ENCODE measurements around the gene TRUB1. TPM values are rescaled to one million over a fixed set of nuclear protein-coding genes. Genes with fewer than 3 reads are reported as not detected.

TRUB1 gene
- total RNA-seq, 2 experiments from 2014 or later = 18.7 to 25.1 TPM

DNA sequence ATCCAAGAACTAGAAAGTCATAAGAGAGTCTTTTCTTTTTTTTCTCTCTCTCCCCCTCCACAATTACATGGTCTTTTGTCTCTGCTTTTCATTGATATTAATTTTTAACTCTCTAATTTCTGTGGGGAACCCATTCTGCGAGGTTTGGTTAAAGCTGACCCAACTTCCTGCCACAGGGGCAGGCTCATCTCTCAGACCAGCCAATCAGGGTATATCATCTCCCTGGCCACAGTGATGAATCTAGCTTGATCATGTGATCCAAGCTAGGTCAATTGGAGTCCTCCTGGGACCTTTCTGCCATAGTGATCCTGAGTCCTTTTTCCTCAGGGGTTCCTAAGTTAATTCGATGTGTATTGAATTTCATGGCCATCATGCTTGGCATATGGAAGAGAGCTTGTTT is 38.0 kb upstream of the TRUB1 start:
- no peak overlapping the region for H3K27ac ChIP-seq (ENCODE audit: low read depth, low read length, poor library complexity, severe bottlenecking)
- POLR2A ChIA-PET = no interaction called here
- H2AFZ ChIP-seq (ENCODE audit: low read length) = 0 out of 2 replicates have a peak overlapping the region, but pooled peaks have one; percentile 6
- H4K20me1 ChIP-seq (ENCODE audit: insufficient read depth, low read length) = no peaks in the 10 kb centered on the region
- DNase-seq (ENCODE audit: low spot score) = no peak
- no peak for TF ChIP-seq EZH2phosphoT487 (IDR thresholded peaks at IDR 0.05; ENCODE audit: borderline replicate concordance, low read depth, low read length)
- TF ChIP-seq, protein P1, sequence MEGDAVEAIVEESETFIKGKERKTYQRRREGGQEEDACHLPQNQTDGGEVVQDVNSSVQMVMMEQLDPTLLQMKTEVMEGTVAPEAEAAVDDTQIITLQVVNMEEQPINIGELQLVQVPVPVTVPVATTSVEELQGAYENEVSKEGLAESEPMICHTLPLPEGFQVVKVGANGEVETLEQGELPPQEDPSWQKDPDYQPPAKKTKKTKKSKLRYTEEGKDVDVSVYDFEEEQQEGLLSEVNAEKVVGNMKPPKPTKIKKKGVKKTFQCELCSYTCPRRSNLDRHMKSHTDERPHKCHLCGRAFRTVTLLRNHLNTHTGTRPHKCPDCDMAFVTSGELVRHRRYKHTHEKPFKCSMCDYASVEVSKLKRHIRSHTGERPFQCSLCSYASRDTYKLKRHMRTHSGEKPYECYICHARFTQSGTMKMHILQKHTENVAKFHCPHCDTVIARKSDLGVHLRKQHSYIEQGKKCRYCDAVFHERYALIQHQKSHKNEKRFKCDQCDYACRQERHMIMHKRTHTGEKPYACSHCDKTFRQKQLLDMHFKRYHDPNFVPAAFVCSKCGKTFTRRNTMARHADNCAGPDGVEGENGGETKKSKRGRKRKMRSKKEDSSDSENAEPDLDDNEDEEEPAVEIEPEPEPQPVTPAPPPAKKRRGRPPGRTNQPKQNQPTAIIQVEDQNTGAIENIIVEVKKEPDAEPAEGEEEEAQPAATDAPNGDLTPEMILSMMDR (conservative IDR thresholded peaks at IDR 0.05; ENCODE audit: low read length) = no peak
- H3K4me2 ChIP-seq (ENCODE audit: low read length) = no peak overlapping the region
- no peaks in the 10 kb centered on the region for H3K9me2 ChIP-seq (ENCODE audit: insufficient read depth, low read length)
- CTCF ChIA-PET (ENCODE audit: unreplicated experiment) = no interaction called here
- intact Hi-C loops (cut with micrococcal nuclease; ENCODE audit: unreplicated experiment) = no loop called here
- no peak overlapping the region for H3K4me3 ChIP-seq (ENCODE audit: low read depth, low read length, poor library complexity, severe bottlenecking)
- H3K79me2 ChIP-seq (ENCODE audit: insufficient read depth, low read depth, low read length) = no peaks in the 10 kb centered on the region
- no peaks in the 10 kb centered on the region for H3K9me3 ChIP-seq (ENCODE audit: low read length)
- no TSS peak for BruUV-seq (replicated peaks)
- no peaks in the 10 kb centered on the region for H3K36me3 ChIP-seq (ENCODE audit: insufficient read depth, low read length)
- H3K4me1 ChIP-seq (ENCODE audit: insufficient read depth, low read length, poor library complexity, severe bottlenecking) = no peaks in the 10 kb centered on the region

DNA sequence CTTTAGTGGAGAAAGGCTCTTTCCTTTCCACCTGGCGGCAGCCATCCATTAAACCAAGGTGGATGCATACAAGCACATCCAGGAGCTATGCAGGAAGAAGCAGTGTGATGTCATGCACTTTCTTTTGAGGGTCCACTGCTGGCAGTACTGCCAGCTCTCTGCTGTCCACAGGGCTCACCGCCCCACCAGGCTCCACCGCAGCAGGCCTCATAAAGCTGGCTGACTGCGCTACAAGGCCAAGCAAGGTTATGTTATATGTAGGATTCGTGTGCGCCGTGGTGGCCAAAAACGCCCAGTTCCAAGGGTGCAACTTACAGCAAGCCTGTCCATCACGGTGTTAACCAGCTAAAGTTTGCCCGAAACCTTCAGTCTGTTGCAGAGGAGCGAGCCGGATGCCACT is 37.3 kb upstream of the TRUB1 start:
- no peak overlapping the region for H3K4me3 ChIP-seq (ENCODE audit: low read depth, low read length, poor library complexity, severe bottlenecking)
- no peak overlapping the region for H3K4me2 ChIP-seq (ENCODE audit: low read length)
- ChIA-PET CTCF (ENCODE audit: unreplicated experiment) (no interaction called here), POLR2A (interaction anchor here (0.7 kb wide), 1 partner anchor 1310 kb away, joined by 3 read pairs; no protein-coding TSS in a partner anchor)
- intact Hi-C loops (cut with micrococcal nuclease; ENCODE audit: unreplicated experiment) = no loop called here
- H3K9me2 ChIP-seq (ENCODE audit: insufficient read depth, low read length) = no peaks in the 10 kb centered on the region
- no peaks in the 10 kb centered on the region for H3K36me3 ChIP-seq (ENCODE audit: insufficient read depth, low read length)
- no peaks in the 10 kb centered on the region for H3K79me2 ChIP-seq (ENCODE audit: insufficient read depth, low read depth, low read length)
- no TSS peak for BruUV-seq (replicated peaks)
- no peak for DNase-seq (ENCODE audit: low spot score)
- TF ChIP-seq, protein P1 (conservative IDR thresholded peaks at IDR 0.05; ENCODE audit: low read length) = no peak
- no peak for TF ChIP-seq EZH2phosphoT487 (IDR thresholded peaks at IDR 0.05; ENCODE audit: borderline replicate concordance, low read depth, low read length)
- H2AFZ ChIP-seq (ENCODE audit: low read length) = no peak overlapping the region
- no peaks in the 10 kb centered on the region for H4K20me1 ChIP-seq (ENCODE audit: insufficient read depth, low read length)
- H3K27ac ChIP-seq (ENCODE audit: low read depth, low read length, poor library complexity, severe bottlenecking) = no peak overlapping the region
- no peaks in the 10 kb centered on the region for H3K4me1 ChIP-seq (ENCODE audit: insufficient read depth, low read length, poor library complexity, severe bottlenecking)
- no peaks in the 10 kb centered on the region for H3K9me3 ChIP-seq (ENCODE audit: low read length)

DNA sequence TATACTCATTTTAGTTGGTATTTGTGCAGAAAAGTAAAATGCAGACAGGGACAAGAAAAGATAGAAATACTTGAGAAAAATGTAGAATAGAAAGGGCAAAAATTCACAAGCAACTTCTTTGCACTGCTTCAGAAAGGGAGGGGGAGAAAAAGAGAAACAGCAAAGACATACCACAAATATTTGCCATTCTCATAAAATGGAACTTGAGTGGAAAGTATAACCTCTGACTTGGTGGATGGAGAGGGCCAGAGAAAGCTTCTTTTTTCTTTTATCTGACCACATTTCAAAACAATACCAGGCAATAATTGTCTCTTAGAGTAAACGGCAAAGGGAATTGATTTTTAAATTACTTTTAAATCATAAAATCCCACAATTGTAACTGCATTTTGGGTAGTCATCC is 35.8 kb upstream of the TRUB1 start:
- intact Hi-C loops (cut with micrococcal nuclease; ENCODE audit: unreplicated experiment) = no loop called here
- no peaks in the 10 kb centered on the region for H3K9me3 ChIP-seq (ENCODE audit: low read length)
- no TSS peak for BruUV-seq (replicated peaks)
- ChIA-PET POLR2A (interaction anchor here (0.7 kb wide), 1 partner anchor 624 kb away, joined by 3 read pairs; no protein-coding TSS in a partner anchor), CTCF (ENCODE audit: unreplicated experiment) (no interaction called here)
- no peak overlapping the region for H3K4me3 ChIP-seq (ENCODE audit: low read depth, low read length, poor library complexity, severe bottlenecking)
- H3K4me1 ChIP-seq (ENCODE audit: insufficient read depth, low read length, poor library complexity, severe bottlenecking) = no peaks in the 10 kb centered on the region
- H3K79me2 ChIP-seq (ENCODE audit: insufficient read depth, low read depth, low read length) = no peaks in the 10 kb centered on the region
- no peak overlapping the region for H3K27ac ChIP-seq (ENCODE audit: low read depth, low read length, poor library complexity, severe bottlenecking)
- no peak for DNase-seq (ENCODE audit: low spot score)
- no peaks in the 10 kb centered on the region for H3K9me2 ChIP-seq (ENCODE audit: insufficient read depth, low read length)
- no peak overlapping the region for H2AFZ ChIP-seq (ENCODE audit: low read length)
- TF ChIP-seq, protein P1 (conservative IDR thresholded peaks at IDR 0.05; ENCODE audit: low read length) = no peak
- TF ChIP-seq EZH2phosphoT487 (IDR thresholded peaks at IDR 0.05; ENCODE audit: borderline replicate concordance, low read depth, low read length) = no peak
- no peak overlapping the region for H3K4me2 ChIP-seq (ENCODE audit: low read length)
- H3K36me3 ChIP-seq (ENCODE audit: insufficient read depth, low read length) = no peaks in the 10 kb centered on the region
- H4K20me1 ChIP-seq (ENCODE audit: insufficient read depth, low read length) = no peaks in the 10 kb centered on the region

Measured in OCI-LY7 (cell line).